ENCODE results near the gene OS9. TPM values are rescaled to one million over a fixed set of nuclear protein-coding genes. Genes with fewer than 3 reads are reported as not detected.

The OS9 gene
- 164 and 240 TPM in 2 replicates for total RNA-seq

GRCh38 chr12:57693659-57694458 lies at the start of gene OS9:
Gene OS9, plus strand, starts transcription at chr12:57694132. Its CDS starts 30 bp downstream, at chr12:57694162.

GRCh38 chr12:57738661-57739237 lies 44.8 kb downstream of the OS9 start, which contains the start of gene AGAP2:
Gene AGAP2, minus strand, starts transcription at chr12:57738742. Its CDS starts 496 bp downstream, at chr12:57738246.

GRCh38 chr12:57744777-57745484 lies 51.0 kb downstream of the OS9 start, which contains the start of gene TSPAN31:
Gene TSPAN31, plus strand, starts transcription at chr12:57745039. Its CDS starts 116 bp downstream, at chr12:57745155.

GRCh38 chr12:57751788-57752667 lies 58.1 kb downstream of the OS9 start, which contains the start of gene CDK4:
Gene CDK4, minus strand, starts transcription at chr12:57752310. Its CDS starts 593 bp downstream, at chr12:57751717.

GRCh38 chr12:57754411-57755193 lies 60.7 kb downstream of the OS9 start, which contains the start of gene MARCHF9:
Gene MARCHF9, plus strand, starts transcription at chr12:57755103. Its CDS starts 426 bp downstream, at chr12:57755529.

GRCh38 chr12:57766464-57767304 lies 72.8 kb downstream of the OS9 start, which contains the start of gene CYP27B1:
Gene CYP27B1, minus strand, starts transcription at chr12:57767078. Its CDS starts 37 bp downstream, at chr12:57767041.

Other genes with a start within 250 kb of the OS9 start
- not detected in 2 replicates for gene INHBE, start 238.8 kb upstream of the OS9 start, total RNA-seq
- 0.45 TPM in 1 of 2 replicates, not detected in the other for gene GLI1, start 234.3 kb upstream of the OS9 start, total RNA-seq
- not detected in 2 replicates for gene ARHGAP9, start 214.3 kb upstream of the OS9 start, total RNA-seq
- gene MARS1, start 206.1 kb upstream of the OS9 start, total RNA-seq: 138 and 187 TPM in 2 replicates
- gene DDIT3, start 173.6 kb upstream of the OS9 start, total RNA-seq: 6.0 and 10.1 TPM in 2 replicates
- gene MBD6, start 171.3 kb upstream of the OS9 start, total RNA-seq: 6.2 and 9.5 TPM in 2 replicates
- gene DCTN2, start 146.9 kb upstream of the OS9 start, total RNA-seq: 72.8 and 90.9 TPM in 2 replicates
- gene KIF5A, start 144.1 kb upstream of the OS9 start, total RNA-seq: under 0.01 and 0.09 TPM in 2 replicates
- 5.5 and 7.9 TPM in 2 replicates for gene PIP4K2C, start 102.9 kb upstream of the OS9 start, total RNA-seq
- gene DTX3, start 89.3 kb upstream of the OS9 start, total RNA-seq: 3.3 and 11.0 TPM in 2 replicates
- 1.8 and 10.7 TPM in 2 replicates for gene ARHGEF25, start 82.7 kb upstream of the OS9 start, total RNA-seq
- gene B4GALNT1, start 60.9 kb upstream of the OS9 start, total RNA-seq: 0.18 and 0.94 TPM in 2 replicates
- under 0.01 and 0.09 TPM in 2 replicates for gene AGAP2, start 44.6 kb downstream of the OS9 start, total RNA-seq
- 40.5 and 57.2 TPM in 2 replicates for gene TSPAN31, start 50.9 kb downstream of the OS9 start, total RNA-seq
- gene CDK4, start 58.2 kb downstream of the OS9 start, total RNA-seq: 108 and 143 TPM in 2 replicates
- gene MARCHF9, start 61.0 kb downstream of the OS9 start, total RNA-seq: 3.0 and 3.2 TPM in 2 replicates
- 0.38 and 0.54 TPM in 2 replicates for gene CYP27B1, start 72.9 kb downstream of the OS9 start, total RNA-seq
- 3.9 and 5.7 TPM in 2 replicates for gene METTL1, start 78.0 kb downstream of the OS9 start, total RNA-seq
- gene EEF1AKMT3, start 78.5 kb downstream of the OS9 start, total RNA-seq: 2.7 and 3.7 TPM in 2 replicates
- 18.1 and 18.8 TPM in 2 replicates for gene TSFM, start 88.7 kb downstream of the OS9 start, total RNA-seq
- gene AVIL, start 124.6 kb downstream of the OS9 start, total RNA-seq: 0.63 and 1.5 TPM in 2 replicates
- 44.5 and 59.1 TPM in 2 replicates for gene CTDSP2, start 152.6 kb downstream of the OS9 start, total RNA-seq
- gene ATP23, start 247.4 kb downstream of the OS9 start, total RNA-seq: 6.6 and 9.1 TPM in 2 replicates